K562 (cell line): ENCODE data around the gene PACS1. TPM values are rescaled to one million over a fixed set of nuclear protein-coding genes. Genes with fewer than 3 reads are reported as not detected.
A peak's percentile ranks its signal among the peaks of the same experiment; 100 is the strongest.

Experiments
- DEAF1 ChIP-seq: fragments of 450-650 bp; formaldehyde crosslinking; IDR thresholded peaks from 2 replicates; pipeline ENCODE4 v1.4.0; 2020; ENCODE audit warnings: mild to moderate bottlenecking, moderate library complexity
- KLF16 ChIP-seq: IDR thresholded peaks from 2 replicates; pipeline ENCODE4 v1.6.1; 2016; ENCODE audit warnings: antibody characterized with exemption
- MYC ChIP-seq, 2 experiments: fragments of 250-450 bp in 1 of 2; sonication (Bioruptor Pico) in 1 of 2; IDR thresholded peaks; 2 replicates each; pipeline versions ENCODE4 v1.5.1 to v1.6.1; 2012 to 2021; ENCODE audit warnings: low read depth in 2 of 2, borderline replicate concordance in 1 of 2, improper control_type of control experiment in 1 of 2, low read length in 1 of 2, mild to moderate bottlenecking in 1 of 2, moderate library complexity in 1 of 2
- RAD21 ChIP-seq, 2 experiments: fragments of 250-450 bp in 1 of 2; fragments of 450-650 bp in 1 of 2; sonication (Bioruptor Pico) in 1 of 2; formaldehyde crosslinking in 1 of 2; IDR thresholded peaks in 1 of 2; conservative IDR thresholded peaks in 1 of 2; 2 replicates each; pipeline versions ENCODE4 v1.4.0 to v1.8.0; 2020 to 2022; ENCODE audit warnings: mild to moderate bottlenecking in 2 of 2, moderate library complexity in 1 of 2
- RBFOX2 ChIP-seq: fragments of 200-400 bp; formaldehyde crosslinking; IDR thresholded peaks from 2 replicates; pipeline ENCODE4 v1.6.1; 2017; ENCODE audit warnings: low read depth, mild to moderate bottlenecking, low read length, moderate library complexity
- TOE1 ChIP-seq, 2 experiments: fragments of 450-650 bp in 1 of 2; sonication (generic) in 1 of 2; formaldehyde crosslinking in 1 of 2; IDR thresholded peaks; 2 replicates each; pipeline versions ENCODE4 v1.7.1 to v1.8.0; 2016 to 2022; ENCODE audit warnings: borderline replicate concordance in 2 of 2, mild to moderate bottlenecking in 2 of 2, antibody characterized with exemption in 1 of 2, inconsistent platforms in 1 of 2, low read depth in 1 of 2, missing genetic modification reagents in 1 of 2, moderate library complexity in 1 of 2
- ZNF583 ChIP-seq: fragments of 250-450 bp; sonication (Bioruptor Pico); IDR thresholded peaks from 2 replicates; pipeline ENCODE4 v1.4.0; 2020
- polyA plus RNA-seq, 8 experiments: library from polyadenylated mRNA; depleted of rRNA in 4 of 8; stranded (reverse) in 5 of 8; unstranded in 3 of 8; fragments of >200 nt; fragmentation: Nextera tagmentation in 2 of 8; fragmentation: Illumina TruSeq in 1 of 8; extraction: Ambion mirVana in 2 of 8; extraction: Trizol in 1 of 8; gene quantifications; 2 replicates each; pipeline versions ENCODE4 v1.2.1 to v1.2.3, GENCODE V29; 2011 to 2014; ENCODE audit warnings: inconsistent platforms in 1 of 8, missing spikeins in 1 of 8
- total RNA-seq, 7 experiments: library from RNA; depleted of rRNA in 6 of 7; stranded (reverse); fragments of >200 nt in 6 of 7; fragmentation: Illumina TruSeq in 2 of 7; extraction: Trizol in 2 of 7; gene quantifications; 2 replicates each; pipeline versions ENCODE4 v1.2.1 to v1.2.3, GENCODE V29; 2011 to 2021; ENCODE audit warnings: low replicate concordance in 1 of 7
- TF ChIP-seq, protein P1 (sequence below), 2 experiments: fragments of 450-650 bp; formaldehyde crosslinking in 1 of 2; IDR thresholded peaks; 2 replicates each; pipeline versions ENCODE4 v1.4.0 to v1.6.1; 2014 to 2020; ENCODE audit warnings: mild to moderate bottlenecking in 2 of 2, borderline replicate concordance in 1 of 2, low read depth in 1 of 2
- TF ChIP-seq, protein P2 (sequence below): IDR thresholded peaks from 2 replicates; pipeline ENCODE4 v1.6.1; 2011; ENCODE audit warnings: borderline replicate concordance, low read depth, mild to moderate bottlenecking, moderate library complexity, low read length; ENCODE audit not compliant: insufficient read depth, poor library complexity, severe bottlenecking

The PACS1 gene
- total and polyA plus RNA-seq, 9 of the 15 experiments (the other 6 are each of a cell fraction or from before 2014, with no cell fraction given): 0.34 to 28.1 (median 8.5) TPM

DNA sequence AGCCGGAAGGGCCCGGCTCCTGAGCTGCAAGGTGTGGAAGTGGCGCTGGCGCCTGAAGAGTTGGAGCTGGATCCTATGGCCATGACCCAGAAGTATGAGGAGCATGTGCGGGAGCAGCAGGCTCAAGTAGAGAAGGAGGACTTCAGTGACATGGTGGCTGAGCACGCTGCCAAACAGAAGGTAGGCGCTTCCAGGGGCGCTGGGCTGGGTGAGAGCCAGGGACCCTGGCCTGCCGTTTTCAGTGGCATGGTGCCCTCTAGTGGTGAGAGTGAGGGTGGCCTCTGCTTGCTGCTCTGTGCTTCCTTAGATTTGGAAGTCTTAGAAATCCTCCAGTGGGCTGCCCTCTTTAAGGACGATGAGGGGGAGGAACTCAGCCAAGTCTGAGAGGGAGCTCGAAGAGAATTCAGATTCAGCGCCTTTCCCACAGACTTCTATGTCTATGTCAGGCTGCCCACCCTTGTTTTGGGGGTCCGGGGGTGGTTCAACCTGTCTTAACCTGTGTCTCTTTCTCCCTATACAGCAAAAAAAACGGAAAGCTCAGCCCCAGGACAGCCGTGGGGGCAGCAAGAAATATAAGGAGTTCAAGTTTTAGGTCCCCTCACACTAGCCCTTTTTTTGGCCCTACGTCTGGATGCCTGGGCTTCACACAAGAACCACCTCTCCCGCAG is 1.8 kb upstream of the PACS1 start (continued):
- TF ChIP-seq TOE1 (IDR thresholded peaks at IDR 0.05; ENCODE audit: borderline replicate concordance) (no peak), TOE1 (CRISPR knock-in tag; IDR thresholded peaks at IDR 0.05; ENCODE audit: borderline replicate concordance, low read depth) (0 out of 2 replicates have a peak, but pooled peaks have one; percentile 62), ZNF583 (CRISPR knock-in tag) (no peak), MYC (IDR thresholded peaks at IDR 0.05; ENCODE audit: low read depth, low read length) (0 out of 2 replicates have a peak, but pooled peaks have one; percentile 18), MYC (CRISPR knock-in tag; IDR thresholded peaks at IDR 0.05; ENCODE audit: borderline replicate concordance, low read depth) (no peak), RAD21 (CRISPR knock-in tag; conservative IDR thresholded peaks at IDR 0.05 in 1 of 2, IDR thresholded peaks at IDR 0.05 in 1 of 2) (peak; percentile 46 to 59), RBFOX2 (peak; percentile 40; the same call in 1 of the 2 replicates), DEAF1 (CRISPR knock-in tag) (peak; percentile 43; the same call in 1 of the 2 replicates), KLF16 (0 out of 2 replicates have a peak, but pooled peaks have one; percentile 11)
- TF ChIP-seq, protein P1, sequence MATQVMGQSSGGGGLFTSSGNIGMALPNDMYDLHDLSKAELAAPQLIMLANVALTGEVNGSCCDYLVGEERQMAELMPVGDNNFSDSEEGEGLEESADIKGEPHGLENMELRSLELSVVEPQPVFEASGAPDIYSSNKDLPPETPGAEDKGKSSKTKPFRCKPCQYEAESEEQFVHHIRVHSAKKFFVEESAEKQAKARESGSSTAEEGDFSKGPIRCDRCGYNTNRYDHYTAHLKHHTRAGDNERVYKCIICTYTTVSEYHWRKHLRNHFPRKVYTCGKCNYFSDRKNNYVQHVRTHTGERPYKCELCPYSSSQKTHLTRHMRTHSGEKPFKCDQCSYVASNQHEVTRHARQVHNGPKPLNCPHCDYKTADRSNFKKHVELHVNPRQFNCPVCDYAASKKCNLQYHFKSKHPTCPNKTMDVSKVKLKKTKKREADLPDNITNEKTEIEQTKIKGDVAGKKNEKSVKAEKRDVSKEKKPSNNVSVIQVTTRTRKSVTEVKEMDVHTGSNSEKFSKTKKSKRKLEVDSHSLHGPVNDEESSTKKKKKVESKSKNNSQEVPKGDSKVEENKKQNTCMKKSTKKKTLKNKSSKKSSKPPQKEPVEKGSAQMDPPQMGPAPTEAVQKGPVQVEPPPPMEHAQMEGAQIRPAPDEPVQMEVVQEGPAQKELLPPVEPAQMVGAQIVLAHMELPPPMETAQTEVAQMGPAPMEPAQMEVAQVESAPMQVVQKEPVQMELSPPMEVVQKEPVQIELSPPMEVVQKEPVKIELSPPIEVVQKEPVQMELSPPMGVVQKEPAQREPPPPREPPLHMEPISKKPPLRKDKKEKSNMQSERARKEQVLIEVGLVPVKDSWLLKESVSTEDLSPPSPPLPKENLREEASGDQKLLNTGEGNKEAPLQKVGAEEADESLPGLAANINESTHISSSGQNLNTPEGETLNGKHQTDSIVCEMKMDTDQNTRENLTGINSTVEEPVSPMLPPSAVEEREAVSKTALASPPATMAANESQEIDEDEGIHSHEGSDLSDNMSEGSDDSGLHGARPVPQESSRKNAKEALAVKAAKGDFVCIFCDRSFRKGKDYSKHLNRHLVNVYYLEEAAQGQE (IDR thresholded peaks at IDR 0.05; ENCODE audit: borderline replicate concordance): peak; percentile 32; the same call in 1 of the 2 replicates
- TF ChIP-seq, protein P1 (CRISPR knock-in tag; IDR thresholded peaks at IDR 0.05; ENCODE audit: low read depth): no peak
- TF ChIP-seq, protein P2, sequence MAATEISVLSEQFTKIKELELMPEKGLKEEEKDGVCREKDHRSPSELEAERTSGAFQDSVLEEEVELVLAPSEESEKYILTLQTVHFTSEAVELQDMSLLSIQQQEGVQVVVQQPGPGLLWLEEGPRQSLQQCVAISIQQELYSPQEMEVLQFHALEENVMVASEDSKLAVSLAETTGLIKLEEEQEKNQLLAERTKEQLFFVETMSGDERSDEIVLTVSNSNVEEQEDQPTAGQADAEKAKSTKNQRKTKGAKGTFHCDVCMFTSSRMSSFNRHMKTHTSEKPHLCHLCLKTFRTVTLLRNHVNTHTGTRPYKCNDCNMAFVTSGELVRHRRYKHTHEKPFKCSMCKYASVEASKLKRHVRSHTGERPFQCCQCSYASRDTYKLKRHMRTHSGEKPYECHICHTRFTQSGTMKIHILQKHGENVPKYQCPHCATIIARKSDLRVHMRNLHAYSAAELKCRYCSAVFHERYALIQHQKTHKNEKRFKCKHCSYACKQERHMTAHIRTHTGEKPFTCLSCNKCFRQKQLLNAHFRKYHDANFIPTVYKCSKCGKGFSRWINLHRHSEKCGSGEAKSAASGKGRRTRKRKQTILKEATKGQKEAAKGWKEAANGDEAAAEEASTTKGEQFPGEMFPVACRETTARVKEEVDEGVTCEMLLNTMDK: peak; percentile 90
